Skeletal muscle satellite cell (primary cell): ENCODE results near the gene SLC22A2.

Experiments
- H3K27me3 ChIP-seq: 2 replicates; pipeline ENCODE4 v1.7.0; 2013; ENCODE audit warnings: low read length; ENCODE audit not compliant: control insufficient read depth, insufficient read depth
- H3K36me3 ChIP-seq: 2 replicates; pipeline ENCODE4 v1.7.0; 2013; ENCODE audit warnings: mild to moderate bottlenecking, control low read depth, low read length; ENCODE audit not compliant: insufficient read depth
- H3K4me1 ChIP-seq: 2 replicates; pipeline ENCODE4 v1.7.0; 2013; ENCODE audit warnings: low read length; ENCODE audit not compliant: control insufficient read depth, insufficient read depth
- H3K4me2 ChIP-seq: 2 replicates; pipeline ENCODE4 v1.7.0; 2013; ENCODE audit warnings: mild to moderate bottlenecking, low read length
- H3K4me3 ChIP-seq: 2 replicates; pipeline ENCODE4 v1.7.0; 2013; ENCODE audit warnings: low read length
- H3K9ac ChIP-seq: 2 replicates; pipeline ENCODE4 v1.7.0; 2013; ENCODE audit warnings: mild to moderate bottlenecking, low read depth, low read length, moderate library complexity
- H3K9me3 ChIP-seq: replicated peaks from 2 replicates; pipeline ENCODE4 v1.7.0; 2013; ENCODE audit warnings: mild to moderate bottlenecking, control low read depth, low read length

Gene SLC22A2

DNA sequence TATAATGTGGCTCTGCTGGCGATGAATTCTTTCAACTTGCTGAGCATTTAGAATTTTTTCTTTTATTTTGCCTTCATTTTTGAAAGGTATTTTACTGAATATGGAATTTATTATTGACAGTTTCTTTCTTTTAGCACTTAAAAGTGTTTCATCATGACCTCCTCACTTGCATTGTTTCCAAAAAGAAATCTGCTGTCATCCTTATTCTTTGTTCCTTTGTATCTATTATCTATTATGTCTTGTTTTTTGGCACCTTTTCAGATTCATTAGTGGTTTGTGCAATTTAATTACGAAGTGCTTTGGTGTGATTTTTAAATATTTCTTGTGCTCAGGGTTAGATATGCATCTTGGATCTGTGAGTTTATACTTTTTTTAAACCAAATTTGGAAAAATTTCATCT, 26.0 kb upstream of the SLC22A2 start:
- no peak overlapping the region for H3K9ac ChIP-seq
- no peaks in the 10 kb centered on the region for H3K4me1 ChIP-seq
- H3K36me3 ChIP-seq: no peaks in the 10 kb centered on the region
- no peaks in the 10 kb centered on the region for H3K9me3 ChIP-seq
- H3K4me3 ChIP-seq: no peak overlapping the region
- no peak overlapping the region for H3K4me2 ChIP-seq
- no peaks in the 10 kb centered on the region for H3K27me3 ChIP-seq

GRCh38 chr6:160282444-160282843, 23.8 kb upstream of the SLC22A2 start:
- Histone ChIP-seq H3K9ac (no peak overlapping the region), H3K4me1 (no peaks in the 10 kb centered on the region)

DNA sequence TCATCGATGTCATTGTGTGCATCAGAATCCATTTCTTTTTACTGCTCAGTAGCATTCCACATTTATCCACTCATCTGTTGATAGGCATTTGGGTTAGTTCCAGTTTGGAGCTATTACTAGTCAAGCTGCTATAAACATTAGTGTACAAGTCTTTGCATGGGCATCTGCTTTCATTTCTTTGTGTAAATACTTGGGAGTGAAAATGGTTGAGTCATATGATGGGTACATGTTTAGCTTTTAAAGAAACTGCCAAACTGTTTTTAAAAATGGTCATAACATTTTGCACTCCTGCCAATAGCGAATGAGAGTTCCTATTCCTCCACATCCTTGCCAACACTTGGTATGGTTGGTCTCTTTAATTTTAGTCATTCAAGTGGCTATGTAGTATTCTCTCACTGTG, 21.2 kb upstream of the SLC22A2 start:
- no peak overlapping the region for H3K9ac ChIP-seq
- no peaks in the 10 kb centered on the region for H3K4me1 ChIP-seq
- H3K36me3 ChIP-seq: no peaks in the 10 kb centered on the region
- H3K27me3 ChIP-seq: peaks cover 19% of the 10 kb centered on the region
- H3K9me3 ChIP-seq: no peaks in the 10 kb centered on the region
- H3K4me2 ChIP-seq: no peak overlapping the region
- H3K4me3 ChIP-seq: no peak overlapping the region

More at GRCh38 chr6:160282444-160282843, 23.8 kb upstream of the SLC22A2 start:
- peaks cover under 1% of the 10 kb centered on the region for H3K27me3 ChIP-seq
- H3K4me2 ChIP-seq: no peak overlapping the region
- no peaks in the 10 kb centered on the region for H3K9me3 ChIP-seq
- no peaks in the 10 kb centered on the region for H3K36me3 ChIP-seq
- H3K4me3 ChIP-seq: no peak overlapping the region

DNA sequence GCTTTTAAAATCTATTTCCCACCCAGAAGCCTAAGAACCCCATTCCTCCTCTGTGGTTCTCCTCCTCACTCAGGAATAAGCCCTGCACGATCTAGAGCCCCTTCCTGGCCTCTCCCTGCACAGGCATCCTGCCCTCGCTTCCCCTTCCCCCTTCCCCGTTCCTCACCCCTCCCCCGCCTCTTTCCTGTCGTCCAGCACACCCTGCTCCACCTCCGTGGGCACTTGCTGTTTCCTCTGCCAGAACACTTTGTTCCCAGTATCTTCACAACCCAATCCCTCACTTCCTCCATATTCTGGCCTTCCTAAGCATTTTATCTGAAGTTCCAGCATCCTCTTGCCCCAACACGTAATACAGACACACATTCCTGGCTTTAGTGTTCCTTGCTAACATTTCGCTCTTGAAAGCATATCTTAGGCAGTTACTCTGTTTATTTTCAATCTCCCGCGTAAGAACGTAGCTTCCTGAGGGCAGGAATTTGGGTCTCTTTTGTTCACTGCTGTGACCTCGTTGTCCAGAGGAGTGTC, 20.2 kb upstream of the SLC22A2 start:
- H3K4me1 ChIP-seq: no peaks in the 10 kb centered on the region
- no peak overlapping the region for H3K9ac ChIP-seq
- peaks cover 21% of the 10 kb centered on the region for H3K27me3 ChIP-seq
- H3K9me3 ChIP-seq: no peaks in the 10 kb centered on the region
- no peaks in the 10 kb centered on the region for H3K36me3 ChIP-seq
- H3K4me3 ChIP-seq: no peak overlapping the region
- no peak overlapping the region for H3K4me2 ChIP-seq

- H3K36me3 ChIP-seq: no peaks in the 10 kb centered on the region
- H3K4me2 ChIP-seq: no peak overlapping the region
- H3K4me3 ChIP-seq: no peak overlapping the region
- H3K9ac ChIP-seq: no peak overlapping the region
- H3K9me3 ChIP-seq: no peaks in the 10 kb centered on the region
- peaks cover 21% of the 10 kb centered on the region for H3K27me3 ChIP-seq
- H3K4me1 ChIP-seq: no peaks in the 10 kb centered on the region
Measured at GRCh38 chr6:160278311-160278710, 19.7 kb upstream of the SLC22A2 start.

DNA sequence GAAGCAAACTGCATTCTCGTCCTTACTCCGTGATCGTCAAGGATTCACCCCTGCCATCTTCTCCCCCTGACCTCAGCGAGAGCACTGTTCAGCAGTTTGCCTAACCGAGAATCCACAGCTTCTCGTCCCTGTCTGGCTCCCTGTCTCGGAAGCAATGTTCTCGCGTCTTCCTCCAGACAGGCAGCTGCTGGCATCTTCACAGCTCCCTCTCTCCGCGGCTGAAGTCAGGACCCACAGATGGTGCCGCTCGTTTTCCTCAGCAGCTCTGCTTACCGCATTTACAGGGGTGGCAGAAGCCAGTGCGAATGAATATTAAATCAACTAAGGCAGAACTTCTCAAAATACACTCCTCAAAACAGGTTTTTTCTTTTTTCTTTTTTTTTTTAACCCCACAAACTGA, 18.9 kb upstream of the SLC22A2 start:
- no peaks in the 10 kb centered on the region for H3K4me1 ChIP-seq
- H3K9me3 ChIP-seq: no peaks in the 10 kb centered on the region
- no peak overlapping the region for H3K4me3 ChIP-seq
- H3K4me2 ChIP-seq: no peak overlapping the region
- peaks cover 21% of the 10 kb centered on the region for H3K27me3 ChIP-seq
- no peaks in the 10 kb centered on the region for H3K36me3 ChIP-seq
- H3K9ac ChIP-seq: no peak overlapping the region

- no peaks in the 10 kb centered on the region for H3K4me1 ChIP-seq
- H3K9ac ChIP-seq: no peak overlapping the region
- H3K4me3 ChIP-seq: no peak overlapping the region
- H3K36me3 ChIP-seq: no peaks in the 10 kb centered on the region
- H3K27me3 ChIP-seq: peaks cover 21% of the 10 kb centered on the region
- no peaks in the 10 kb centered on the region for H3K9me3 ChIP-seq
- H3K4me2 ChIP-seq: no peak overlapping the region
Measured at GRCh38 chr6:160277144-160277543, 18.5 kb upstream of the SLC22A2 start.

GRCh38 chr6:160276126-160276525, 17.5 kb upstream of the SLC22A2 start:
- H3K9ac ChIP-seq: no peak overlapping the region
- peaks cover 21% of the 10 kb centered on the region for H3K27me3 ChIP-seq
- no peak overlapping the region for H3K4me3 ChIP-seq
- H3K4me1 ChIP-seq: no peaks in the 10 kb centered on the region
- no peak overlapping the region for H3K4me2 ChIP-seq
- H3K9me3 ChIP-seq: no peaks in the 10 kb centered on the region
- H3K36me3 ChIP-seq: no peaks in the 10 kb centered on the region

DNA sequence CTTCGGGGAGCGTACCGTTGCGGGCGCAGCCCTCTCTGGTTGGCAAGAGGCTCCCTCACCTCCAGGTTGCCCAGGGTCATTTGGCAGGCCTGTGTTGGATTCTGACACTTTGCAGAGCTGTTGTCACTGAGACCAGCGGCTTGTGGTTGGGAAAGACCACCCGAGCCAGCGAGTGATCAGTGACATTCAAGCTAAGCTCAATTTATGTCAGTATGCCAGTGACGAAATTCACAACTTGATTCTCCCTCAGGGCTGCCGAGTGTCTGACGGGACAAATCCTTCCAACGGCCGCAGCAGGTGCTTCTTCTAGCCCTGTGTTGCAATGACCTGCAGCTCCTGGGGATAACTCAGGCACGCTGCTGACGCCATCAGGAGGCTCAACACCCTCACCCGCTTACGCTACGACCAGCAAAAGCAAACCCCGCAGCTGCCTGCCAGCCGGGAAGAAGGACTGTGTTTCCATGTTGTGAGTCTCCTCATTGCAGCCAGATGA, 16.9 kb upstream of the SLC22A2 start:
- Histone ChIP-seq H3K4me1 (no peaks in the 10 kb centered on the region), H3K4me2 (no peak overlapping the region), H3K4me3 (no peak overlapping the region), H3K9me3 (no peaks in the 10 kb centered on the region), H3K27me3 (peaks cover 21% of the 10 kb centered on the region), H3K36me3 (no peaks in the 10 kb centered on the region), H3K9ac (no peak overlapping the region)

DNA sequence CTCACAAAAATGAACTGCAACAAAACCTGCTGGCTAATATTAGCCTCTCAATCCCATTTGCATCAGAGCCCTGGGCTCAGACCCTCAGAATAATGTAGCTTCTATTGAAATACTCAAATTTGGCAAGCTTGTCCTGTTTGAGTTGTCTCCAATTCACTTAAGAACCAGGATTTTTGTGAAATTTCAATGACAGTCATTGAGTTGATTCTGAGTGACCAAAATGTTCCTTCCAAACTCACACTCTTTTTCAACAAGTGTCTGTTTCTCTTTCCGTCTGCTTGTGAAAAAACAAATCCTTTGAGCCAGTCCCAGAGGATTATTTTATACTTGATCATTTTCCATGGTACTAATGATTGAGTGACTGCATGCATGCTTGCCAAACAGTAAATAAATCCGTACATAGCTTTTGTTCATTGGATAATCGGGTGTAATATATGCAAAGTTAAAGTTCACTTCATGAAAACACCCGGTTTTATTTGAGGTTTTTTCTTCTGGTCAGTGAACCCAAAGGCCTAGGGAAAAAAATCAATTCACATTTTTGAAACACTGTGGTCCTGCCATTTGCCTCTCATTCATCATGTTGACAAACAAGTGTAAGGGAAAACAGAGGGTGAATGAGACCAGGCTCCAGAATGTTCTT, 16.4 kb upstream of the SLC22A2 start:
- no peaks in the 10 kb centered on the region for H3K36me3 ChIP-seq
- H3K4me1 ChIP-seq: no peaks in the 10 kb centered on the region
- no peak overlapping the region for H3K4me2 ChIP-seq
- H3K27me3 ChIP-seq: peaks cover 21% of the 10 kb centered on the region
- no peak overlapping the region for H3K4me3 ChIP-seq
- H3K9me3 ChIP-seq: no peaks in the 10 kb centered on the region
- no peak overlapping the region for H3K9ac ChIP-seq

DNA sequence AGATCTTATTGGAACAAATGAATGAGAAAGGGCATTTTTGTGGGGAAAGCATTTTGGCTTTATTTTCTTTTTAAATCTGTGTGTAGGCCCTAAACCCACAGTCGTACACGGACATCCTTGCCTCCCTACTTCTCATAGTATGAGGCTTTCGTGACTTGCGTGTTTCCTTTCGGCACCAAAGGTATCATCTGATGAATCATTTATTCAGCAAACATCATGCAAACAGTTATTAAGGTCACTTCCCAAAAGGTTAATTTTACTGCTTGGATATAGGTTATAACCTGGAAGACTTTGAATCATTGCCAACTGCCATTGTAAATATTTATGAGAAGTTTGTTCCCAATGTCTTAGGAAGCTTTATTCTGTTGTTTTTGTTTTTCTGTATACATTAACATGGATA, 15.1 kb upstream of the SLC22A2 start:
- no peaks in the 10 kb centered on the region for H3K9me3 ChIP-seq
- H3K9ac ChIP-seq: no peak overlapping the region
- H3K4me3 ChIP-seq: no peak overlapping the region
- H3K4me1 ChIP-seq: no peaks in the 10 kb centered on the region
- peaks cover 21% of the 10 kb centered on the region for H3K27me3 ChIP-seq
- no peak overlapping the region for H3K4me2 ChIP-seq
- H3K36me3 ChIP-seq: no peaks in the 10 kb centered on the region

GRCh38 chr6:160273196-160273595, 14.6 kb upstream of the SLC22A2 start:
- peaks cover 21% of the 10 kb centered on the region for H3K27me3 ChIP-seq
- H3K9me3 ChIP-seq: no peaks in the 10 kb centered on the region
- H3K4me3 ChIP-seq: no peak overlapping the region
- no peaks in the 10 kb centered on the region for H3K36me3 ChIP-seq
- no peaks in the 10 kb centered on the region for H3K4me1 ChIP-seq
- H3K4me2 ChIP-seq: no peak overlapping the region
- no peak overlapping the region for H3K9ac ChIP-seq
